OCI-LY7 (cell line): ENCODE results near the gene KRTAP10-8. TPM values are rescaled to one million over a fixed set of nuclear protein-coding genes. Genes with fewer than 3 reads are reported as not detected.

Experiments
- Bru-seq: library from RNA; stranded (reverse); fragments of 400-500 nt; gene quantifications from one replicate; lab custom pipeline; 2021; lab: Mats Ljungman, UMichigan
- BruChase-seq, 2 experiments: library from RNA; stranded (reverse); fragments of 400-500 nt; gene quantifications; one replicate each; lab custom pipeline; 2021; lab: Mats Ljungman, UMichigan
- BruUV-seq: library from RNA; stranded (reverse); fragments of 400-500 nt; replicated peaks from 2 replicates; lab custom pipeline; 2021; lab: Mats Ljungman, UMichigan
- CTCF ChIA-PET: fragments of 300-600 bp; sonication (Branson Sonifier 250); formaldehyde crosslinking; loops from one replicate; lab custom pipeline; 2022; ENCODE audit warnings: antibody characterized with exemption; ENCODE audit not compliant: unreplicated experiment; lab: Charles Lee
- POLR2A ChIA-PET: fragments of 300-600 bp; sonication (Branson Sonifier 250); formaldehyde crosslinking; loops from one replicate; lab custom pipeline; 2022; ENCODE audit warnings: antibody characterized with exemption; lab: Charles Lee
- DNase-seq: peaks from one replicate; pipeline ENCODE4 v3.0.0-alpha.2; 2015; ENCODE audit warnings: low spot score
- H2AFZ ChIP-seq: fragments of 200-600 bp; sonication (generic), shearing (Covaris generic); 2 replicates; pipeline ENCODE4 v1.6.1; 2014; ENCODE audit warnings: mild to moderate bottlenecking, antibody characterized with exemption, low read length, moderate library complexity
- H3K27ac ChIP-seq: fragments of 200-600 bp; sonication (generic); 2 replicates; pipeline ENCODE4 v1.5.1; 2014; ENCODE audit warnings: mixed run types, low read depth, mild to moderate bottlenecking, moderate library complexity, low read length, inconsistent platforms; ENCODE audit not compliant: poor library complexity, severe bottlenecking
- H3K36me3 ChIP-seq: fragments of 200-600 bp; sonication (generic); 2 replicates; pipeline ENCODE4 v1.6.1; 2014; ENCODE audit warnings: mild to moderate bottlenecking, antibody characterized with exemption, low read length, moderate library complexity, mixed read lengths; ENCODE audit not compliant: insufficient read depth
- H3K4me1 ChIP-seq: fragments of 200-600 bp; sonication (generic); 2 replicates; pipeline ENCODE4 v1.5.1; 2014; ENCODE audit warnings: mild to moderate bottlenecking, low read length; ENCODE audit not compliant: insufficient read depth, poor library complexity, severe bottlenecking
- H3K4me2 ChIP-seq: fragments of 200-600 bp; sonication (generic); 2 replicates; pipeline ENCODE4 v1.6.1; 2014; ENCODE audit warnings: mild to moderate bottlenecking, low read length
- H3K4me3 ChIP-seq: fragments of 200-600 bp; sonication (generic); 2 replicates; pipeline ENCODE4 v1.5.1; 2014; ENCODE audit warnings: mild to moderate bottlenecking, low read depth, low read length; ENCODE audit not compliant: poor library complexity, severe bottlenecking
- H3K79me2 ChIP-seq: fragments of 200-600 bp; sonication (generic); 2 replicates; pipeline ENCODE4 v1.6.1; 2016; ENCODE audit warnings: low read depth, mild to moderate bottlenecking, low read length, moderate library complexity, mixed read lengths; ENCODE audit not compliant: insufficient read depth
- H3K9me2 ChIP-seq: fragments of 200-600 bp; sonication (generic); 2 replicates; pipeline ENCODE4 v1.6.1; 2016; ENCODE audit warnings: mild to moderate bottlenecking, low read length, mixed read lengths; ENCODE audit not compliant: insufficient read depth
- H3K9me3 ChIP-seq: fragments of 200-600 bp; sonication (generic); 2 replicates; pipeline ENCODE4 v1.6.1; 2014; ENCODE audit warnings: mild to moderate bottlenecking, mixed run types, low read length, mixed read lengths
- H4K20me1 ChIP-seq: fragments of 200-600 bp; sonication (generic); 2 replicates; pipeline ENCODE4 v1.6.1; 2014; ENCODE audit warnings: mild to moderate bottlenecking, antibody characterized with exemption, low read length, moderate library complexity, mixed read lengths; ENCODE audit not compliant: insufficient read depth
- EZH2phosphoT487 ChIP-seq: fragments of 200-600 bp; sonication (generic); IDR thresholded peaks from 2 replicates; pipeline ENCODE4 v1.6.1; 2018; ENCODE audit warnings: low read depth, borderline replicate concordance, mild to moderate bottlenecking, mixed run types, antibody characterized with exemption, low read length, moderate library complexity, mixed read lengths
- intact Hi-C: fragments of 100-400 bp; cut with micrococcal nuclease; formaldehyde crosslinking; loops from one replicate; pipeline ENCODE4 v1.10.0; 2022; ENCODE audit not compliant: unreplicated experiment
- long read RNA-seq: library from polyadenylated mRNA; stranded (forward); transcript quantifications from one replicate; pipeline ENCODE4 v2.0.0, GENCODE V29; 2022
- total RNA-seq, 2 experiments: library from RNA; depleted of rRNA in 1 of 2; stranded (reverse); fragments of >200 nt in 1 of 2; shearing (Covaris generic) in 1 of 2; gene quantifications; 2 replicates each; pipeline ENCODE4 v1.2.3, GENCODE V29; 2014 to 2022
- TF ChIP-seq, protein P1 (sequence below): fragments of 200-600 bp; sonication (generic); conservative IDR thresholded peaks from 2 replicates; pipeline ENCODE4 v1.5.1; 2014; ENCODE audit warnings: mild to moderate bottlenecking, antibody characterized with exemption, low read length, moderate library complexity, mixed read lengths

KRTAP10-8 gene, protein sequence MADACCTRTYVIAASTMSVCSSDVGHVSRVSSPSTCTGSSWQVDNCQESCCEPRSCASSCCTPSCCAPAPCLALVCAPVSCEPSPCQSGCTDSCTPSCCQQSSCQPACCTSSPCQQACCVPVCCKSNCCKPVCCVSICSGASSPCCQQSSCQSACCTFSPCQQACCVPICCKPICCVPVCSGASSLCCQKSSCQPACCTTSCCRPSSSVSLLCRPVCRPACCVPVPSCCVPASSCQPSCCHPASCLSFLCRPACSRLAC
- not detected in 2 replicates for total RNA-seq (2014; rRNA removed; shearing (Covaris generic))
- total RNA-seq (2022) = not detected in 2 replicates
- not detected for Bru-seq, nascent RNA
- not detected for BruChase-seq, experiment 1, labeled RNA remaining after a 6-hour chase
- BruChase-seq, experiment 2, labeled RNA remaining after a 2-hour chase = not detected
- long read RNA-seq = 0 reads

DNA sequence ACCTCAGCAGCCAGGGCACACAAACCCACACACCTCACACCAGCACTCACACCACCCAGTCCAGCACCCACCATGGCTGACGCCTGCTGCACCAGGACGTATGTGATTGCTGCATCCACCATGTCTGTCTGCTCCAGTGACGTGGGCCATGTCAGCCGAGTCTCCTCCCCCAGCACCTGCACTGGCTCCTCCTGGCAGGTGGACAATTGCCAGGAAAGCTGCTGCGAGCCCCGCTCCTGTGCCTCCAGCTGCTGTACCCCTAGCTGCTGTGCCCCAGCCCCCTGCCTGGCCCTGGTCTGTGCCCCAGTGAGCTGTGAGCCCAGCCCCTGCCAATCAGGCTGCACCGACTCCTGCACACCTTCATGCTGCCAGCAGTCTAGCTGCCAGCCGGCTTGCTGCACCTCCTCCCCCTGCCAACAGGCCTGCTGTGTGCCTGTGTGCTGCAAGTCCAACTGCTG is at the start of gene KRTAP10-8:
Gene KRTAP10-8, plus strand, starts transcription at position 51 of the 458 bp plus-strand sequence. Its CDS starts 22 bp downstream, at position 73.
- no peak for DNase-seq
- H3K4me1 ChIP-seq = no peaks in the 10 kb centered on the region
- H3K36me3 ChIP-seq = no peaks in the 10 kb centered on the region
- no peaks in the 10 kb centered on the region for H3K79me2 ChIP-seq
- H3K4me2 ChIP-seq = no peak within 1 kb of the TSS
- TF ChIP-seq, protein P1, sequence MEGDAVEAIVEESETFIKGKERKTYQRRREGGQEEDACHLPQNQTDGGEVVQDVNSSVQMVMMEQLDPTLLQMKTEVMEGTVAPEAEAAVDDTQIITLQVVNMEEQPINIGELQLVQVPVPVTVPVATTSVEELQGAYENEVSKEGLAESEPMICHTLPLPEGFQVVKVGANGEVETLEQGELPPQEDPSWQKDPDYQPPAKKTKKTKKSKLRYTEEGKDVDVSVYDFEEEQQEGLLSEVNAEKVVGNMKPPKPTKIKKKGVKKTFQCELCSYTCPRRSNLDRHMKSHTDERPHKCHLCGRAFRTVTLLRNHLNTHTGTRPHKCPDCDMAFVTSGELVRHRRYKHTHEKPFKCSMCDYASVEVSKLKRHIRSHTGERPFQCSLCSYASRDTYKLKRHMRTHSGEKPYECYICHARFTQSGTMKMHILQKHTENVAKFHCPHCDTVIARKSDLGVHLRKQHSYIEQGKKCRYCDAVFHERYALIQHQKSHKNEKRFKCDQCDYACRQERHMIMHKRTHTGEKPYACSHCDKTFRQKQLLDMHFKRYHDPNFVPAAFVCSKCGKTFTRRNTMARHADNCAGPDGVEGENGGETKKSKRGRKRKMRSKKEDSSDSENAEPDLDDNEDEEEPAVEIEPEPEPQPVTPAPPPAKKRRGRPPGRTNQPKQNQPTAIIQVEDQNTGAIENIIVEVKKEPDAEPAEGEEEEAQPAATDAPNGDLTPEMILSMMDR = no peak
- TF ChIP-seq EZH2phosphoT487 = no peak
- intact Hi-C loops = no loop called here
- ChIA-PET CTCF (no interaction called here), POLR2A (no interaction called here)
- no peak within 1 kb of the TSS for H3K4me3 ChIP-seq
- H3K9me2 ChIP-seq = no peaks in the 10 kb centered on the region
- H2AFZ ChIP-seq = no peak within 1 kb of the TSS
- no peaks in the 10 kb centered on the region for H4K20me1 ChIP-seq
- BruUV-seq = no TSS peak
- H3K27ac ChIP-seq = no peak within 1 kb of the TSS
- 0 out of 2 replicates have a peak, but pooled peaks cover 9% of the 10 kb centered on the region for H3K9me3 ChIP-seq

DNA sequence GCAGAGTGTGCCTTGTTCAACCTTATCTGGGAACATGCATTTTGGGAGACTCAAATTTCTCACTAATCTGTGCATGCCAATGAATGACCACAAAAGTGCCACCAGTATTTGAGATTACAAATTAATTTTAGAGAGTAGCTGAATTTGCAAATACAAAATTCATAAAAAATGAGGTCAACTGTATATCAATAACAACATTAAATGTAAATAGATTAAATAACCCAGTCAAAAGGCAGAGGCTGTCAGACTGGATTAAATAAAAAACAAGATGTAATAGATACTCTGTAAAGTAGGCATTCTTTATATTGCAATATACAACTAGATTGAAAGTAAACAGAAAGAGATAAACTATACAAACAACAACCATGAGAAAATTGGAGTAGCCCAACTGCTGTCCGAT is 47.8 kb upstream of the KRTAP10-8 start:
- H4K20me1 ChIP-seq = no peaks in the 10 kb centered on the region
- no peak for TF ChIP-seq EZH2phosphoT487
- TF ChIP-seq, protein P1 = no peak
- no peaks in the 10 kb centered on the region for H3K79me2 ChIP-seq
- no peak overlapping the region for H3K4me3 ChIP-seq
- H3K27ac ChIP-seq = no peak overlapping the region
- H3K4me1 ChIP-seq = no peaks in the 10 kb centered on the region
- no peaks in the 10 kb centered on the region for H3K36me3 ChIP-seq
- no peaks in the 10 kb centered on the region for H3K9me3 ChIP-seq
- BruUV-seq = no TSS peak
- POLR2A ChIA-PET = no interaction called here
- no peaks in the 10 kb centered on the region for H3K9me2 ChIP-seq
- no peak overlapping the region for H3K4me2 ChIP-seq
- intact Hi-C loops = no loop called here
- no peak for DNase-seq
- CTCF ChIA-PET = no interaction called here
- H2AFZ ChIP-seq = no peak overlapping the region
